Measurements from ENCODE around the gene SMIM14.

The SMIM14 gene

DNA sequence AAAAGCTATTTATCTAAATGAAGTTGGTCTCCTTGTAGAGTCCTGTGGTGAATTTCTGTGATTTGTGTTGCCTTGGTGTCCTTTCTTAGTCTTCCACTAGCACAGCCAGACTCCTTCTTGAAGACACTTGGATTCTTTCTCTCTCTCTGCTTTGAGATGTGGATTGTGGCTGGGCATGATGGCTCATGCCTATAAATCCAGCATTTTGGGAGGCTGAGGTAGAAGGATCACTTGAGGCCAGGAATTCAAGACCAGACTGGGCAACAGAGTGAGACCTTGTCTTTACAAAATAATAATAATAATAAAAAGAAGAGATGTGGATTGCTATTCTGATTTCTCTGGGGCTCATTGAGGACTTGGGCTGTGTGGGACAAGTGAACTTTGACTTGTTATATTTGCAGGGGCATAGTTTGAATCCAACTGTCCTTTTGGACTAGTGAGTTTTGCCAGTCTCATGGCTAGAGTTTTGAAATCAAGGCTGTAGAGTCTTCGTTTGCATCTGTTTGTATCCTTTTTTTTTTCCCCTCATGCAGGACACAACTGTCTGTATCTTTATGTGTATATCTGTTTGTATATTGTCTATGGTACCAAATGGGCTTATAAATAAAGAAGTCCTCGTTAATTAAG, 11.1 kb upstream of the SMIM14 start:
- no peaks in the 10 kb centered on the region for H3K4me1 ChIP-seq (ENCODE audit: control insufficient read depth in 1 of 2, insufficient read depth in 1 of 2, low read depth in 1 of 2, low read length in 1 of 2)
- H3K27ac ChIP-seq = no peak overlapping the region
- TF ChIP-seq, protein P1, sequence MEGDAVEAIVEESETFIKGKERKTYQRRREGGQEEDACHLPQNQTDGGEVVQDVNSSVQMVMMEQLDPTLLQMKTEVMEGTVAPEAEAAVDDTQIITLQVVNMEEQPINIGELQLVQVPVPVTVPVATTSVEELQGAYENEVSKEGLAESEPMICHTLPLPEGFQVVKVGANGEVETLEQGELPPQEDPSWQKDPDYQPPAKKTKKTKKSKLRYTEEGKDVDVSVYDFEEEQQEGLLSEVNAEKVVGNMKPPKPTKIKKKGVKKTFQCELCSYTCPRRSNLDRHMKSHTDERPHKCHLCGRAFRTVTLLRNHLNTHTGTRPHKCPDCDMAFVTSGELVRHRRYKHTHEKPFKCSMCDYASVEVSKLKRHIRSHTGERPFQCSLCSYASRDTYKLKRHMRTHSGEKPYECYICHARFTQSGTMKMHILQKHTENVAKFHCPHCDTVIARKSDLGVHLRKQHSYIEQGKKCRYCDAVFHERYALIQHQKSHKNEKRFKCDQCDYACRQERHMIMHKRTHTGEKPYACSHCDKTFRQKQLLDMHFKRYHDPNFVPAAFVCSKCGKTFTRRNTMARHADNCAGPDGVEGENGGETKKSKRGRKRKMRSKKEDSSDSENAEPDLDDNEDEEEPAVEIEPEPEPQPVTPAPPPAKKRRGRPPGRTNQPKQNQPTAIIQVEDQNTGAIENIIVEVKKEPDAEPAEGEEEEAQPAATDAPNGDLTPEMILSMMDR (IDR thresholded peaks at IDR 0.05) = no peak
- no peaks in the 10 kb centered on the region for H3K9me3 ChIP-seq
- H3K4me3 ChIP-seq (ENCODE audit: low read depth in 1 of 2, low read length in 1 of 2) = no peak overlapping the region
- no peaks in the 10 kb centered on the region for H3K36me3 ChIP-seq
- no peaks in the 10 kb centered on the region for H3K27me3 ChIP-seq

DNA sequence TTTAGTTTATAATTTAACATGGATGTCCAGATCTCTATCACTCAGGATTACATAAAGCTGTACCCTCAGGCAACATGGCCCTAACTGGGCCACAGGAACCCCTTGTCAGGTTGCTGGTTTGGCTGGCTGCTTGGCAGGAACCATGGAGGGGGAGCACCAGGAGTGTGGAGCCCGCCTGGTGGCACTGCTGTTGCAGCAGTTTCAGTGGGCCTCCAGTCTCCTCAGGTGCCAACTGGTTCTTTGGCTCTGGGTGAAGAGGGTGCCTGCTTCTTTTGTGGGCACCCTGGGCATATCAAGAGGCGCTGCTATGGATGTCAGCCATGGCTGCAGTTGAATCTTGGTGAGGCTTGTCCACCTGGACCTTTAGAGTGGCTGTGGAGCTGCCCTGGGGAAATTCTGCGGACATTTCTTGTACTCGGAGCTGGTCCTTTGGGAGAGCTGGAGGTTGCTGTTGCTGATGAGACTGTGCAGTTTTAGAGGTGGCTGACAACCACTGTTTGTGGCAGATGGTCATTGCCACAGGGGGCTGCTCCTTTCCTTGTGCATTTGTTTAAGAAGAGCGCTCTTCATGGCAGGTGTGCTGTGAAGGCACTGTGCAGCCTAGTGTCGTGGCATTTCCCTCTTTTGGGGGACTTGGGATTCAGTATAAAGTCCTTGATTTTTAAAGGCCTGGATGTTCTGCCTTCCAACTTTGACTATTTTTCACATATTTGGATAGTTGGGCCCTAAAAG, 10.3 kb upstream of the SMIM14 start:
- H3K4me3 ChIP-seq (ENCODE audit: low read depth in 1 of 2, low read length in 1 of 2) = no peak overlapping the region
- no peaks in the 10 kb centered on the region for H3K27me3 ChIP-seq
- peaks cover 0 to under 1% of the 10 kb centered on the region in 2 experiments for H3K4me1 ChIP-seq (ENCODE audit: control insufficient read depth in 1 of 2, insufficient read depth in 1 of 2, low read depth in 1 of 2, low read length in 1 of 2)
- TF ChIP-seq, protein P1 (IDR thresholded peaks at IDR 0.05) = no peak
- H3K27ac ChIP-seq = no peak overlapping the region
- no peaks in the 10 kb centered on the region for H3K9me3 ChIP-seq
- no peaks in the 10 kb centered on the region for H3K36me3 ChIP-seq

DNA sequence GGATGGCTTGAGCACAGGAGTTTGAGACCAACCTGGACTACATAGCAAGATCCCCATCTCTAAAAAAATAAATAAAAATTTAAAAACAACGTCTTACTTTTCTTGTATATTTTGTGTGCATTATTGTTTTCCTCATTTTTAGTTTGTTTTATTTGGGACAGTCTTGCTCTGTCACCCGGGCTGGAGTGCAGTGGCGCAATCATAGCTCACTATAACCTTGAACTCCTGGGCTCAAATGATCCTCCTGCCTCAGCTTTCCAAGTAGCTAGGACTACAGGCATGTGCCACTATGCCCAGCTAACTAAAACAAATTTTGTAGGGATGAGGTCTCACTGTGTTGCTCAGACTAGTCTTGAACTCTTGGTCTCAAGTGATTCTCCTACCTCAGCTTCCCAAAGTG, 9.5 kb upstream of the SMIM14 start:
- TF ChIP-seq, protein P1 (IDR thresholded peaks at IDR 0.05) = no peak
- Histone ChIP-seq H3K4me3 (ENCODE audit: low read depth in 1 of 2, low read length in 1 of 2) (no peak overlapping the region), H3K27ac (no peak overlapping the region)

DNA sequence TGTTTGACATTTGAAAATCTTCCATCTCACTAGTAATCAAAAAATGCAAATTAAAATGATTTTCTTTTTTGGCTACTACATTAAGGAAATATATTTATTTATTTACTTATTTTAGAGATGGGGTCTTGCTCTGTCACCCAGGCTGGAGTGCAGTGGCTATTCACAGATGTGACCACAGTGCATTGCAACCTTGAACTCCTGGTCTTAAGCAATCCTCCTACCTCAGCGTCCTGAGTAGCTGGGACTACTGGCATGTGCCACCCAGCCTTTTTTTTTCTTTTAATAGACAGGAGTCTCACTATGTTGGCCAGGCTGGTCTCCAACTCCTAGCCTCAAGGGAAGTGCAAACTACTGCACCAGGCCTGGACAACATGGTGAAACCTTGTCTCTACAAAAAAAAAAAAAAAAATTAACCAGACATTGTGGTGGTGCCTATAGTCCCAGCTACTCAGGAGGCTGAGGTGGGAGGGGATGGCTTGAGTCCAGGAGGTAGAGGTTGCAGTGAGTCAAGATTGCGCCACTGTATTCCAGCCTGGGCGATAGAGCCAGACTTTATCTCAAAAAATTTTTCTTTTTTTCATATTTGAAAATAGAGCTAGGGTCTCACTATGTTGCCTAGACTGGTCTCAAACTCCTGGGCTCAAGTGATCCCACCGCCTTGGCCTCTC, 4.4 kb upstream of the SMIM14 start:
- Histone ChIP-seq H3K36me3 (no peaks in the 10 kb centered on the region), H3K4me1 (ENCODE audit: control insufficient read depth in 1 of 2, insufficient read depth in 1 of 2, low read depth in 1 of 2, low read length in 1 of 2) (peaks cover 15 to 18% of the 10 kb centered on the region in 2 experiments), H3K27ac (no peak overlapping the region), H3K4me3 (ENCODE audit: low read depth in 1 of 2, low read length in 1 of 2) (no peak overlapping the region), H3K9me3 (no peaks in the 10 kb centered on the region), H3K27me3 (no peaks in the 10 kb centered on the region)
- TF ChIP-seq, protein P1 (IDR thresholded peaks at IDR 0.05) = no peak

More for the DNA sequence above, 9.5 kb upstream of the SMIM14 start:
- Histone ChIP-seq H3K4me1 (ENCODE audit: control insufficient read depth in 1 of 2, insufficient read depth in 1 of 2, low read depth in 1 of 2, low read length in 1 of 2) (peaks cover 0 to 5% of the 10 kb centered on the region in 2 experiments), H3K36me3 (no peaks in the 10 kb centered on the region), H3K27me3 (no peaks in the 10 kb centered on the region), H3K9me3 (no peaks in the 10 kb centered on the region)

DNA sequence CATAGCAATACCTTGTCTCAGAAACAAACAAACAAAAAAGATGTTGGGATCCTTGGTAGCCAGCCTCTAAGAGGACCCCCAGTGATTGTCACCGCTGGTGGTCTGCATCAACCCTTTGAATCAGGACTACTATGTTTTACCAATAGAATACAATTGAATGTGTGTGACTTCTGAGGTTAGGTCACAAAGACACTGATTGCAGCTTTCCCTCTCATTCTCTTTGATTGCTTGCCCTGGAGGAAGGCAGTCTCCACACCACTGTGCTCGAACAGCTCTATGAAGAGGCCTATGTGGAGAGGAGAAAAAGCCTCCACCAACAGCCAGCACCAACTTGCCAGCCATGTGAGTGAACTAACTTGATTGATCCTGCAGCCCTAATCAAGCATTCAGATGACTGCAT, 2.8 kb upstream of the SMIM14 start:
- Histone ChIP-seq H3K9me3 (no peaks in the 10 kb centered on the region), H3K4me1 (ENCODE audit: control insufficient read depth in 1 of 2, insufficient read depth in 1 of 2, low read depth in 1 of 2, low read length in 1 of 2) (peaks cover 31 to 32% of the 10 kb centered on the region in 2 experiments), H3K4me3 (ENCODE audit: low read depth in 1 of 2, low read length in 1 of 2) (no peak overlapping the region), H3K27ac (no peak overlapping the region), H3K27me3 (no peaks in the 10 kb centered on the region), H3K36me3 (no peaks in the 10 kb centered on the region)
- TF ChIP-seq, protein P1 (IDR thresholded peaks at IDR 0.05) = no peak

Data from neutrophil (primary cell).